Thymus (tissue), 11 donors: ENCODE results near the gene THY1. TPM values are rescaled to one million over a fixed set of nuclear protein-coding genes. Genes with fewer than 3 reads are reported as not detected.

Experiments
- DNase-seq, 9 donors: peaks; one replicate each; pipeline ENCODE4 v3.0.0-alpha.2; 2013; ENCODE audit warnings: low spot score in 9 of 9, low read depth in 6 of 9, missing footprints in 1 of 9
- H3K27ac ChIP-seq, 2 donors: one replicate each; pipeline ENCODE4 v1.5.1; 2013; ENCODE audit warnings: control low read depth in 1 of 2, low read depth in 1 of 2, low read length in 1 of 2, mild to moderate bottlenecking in 1 of 2, moderate library complexity in 1 of 2
- H3K27me3 ChIP-seq, 2 donors: one replicate each; pipeline ENCODE4 v1.5.1; 2013; ENCODE audit warnings: low read length in 1 of 2; ENCODE audit not compliant: control insufficient read depth in 2 of 2, insufficient read depth in 1 of 2
- H3K36me3 ChIP-seq, 2 donors: one replicate each; pipeline ENCODE4 v1.5.1; 2013; ENCODE audit warnings: low read length in 1 of 2, mild to moderate bottlenecking in 1 of 2, moderate library complexity in 1 of 2; ENCODE audit not compliant: control insufficient read depth in 2 of 2, insufficient read depth in 2 of 2
- H3K4me1 ChIP-seq, 2 donors: one replicate each; pipeline ENCODE4 v1.5.1; 2013; ENCODE audit warnings: low read length in 2 of 2; ENCODE audit not compliant: control insufficient read depth in 2 of 2, insufficient read depth in 2 of 2
- H3K4me3 ChIP-seq, 2 donors: one replicate each; pipeline ENCODE4 v1.5.1; 2013; ENCODE audit warnings: low read length in 2 of 2, control low read depth in 1 of 2, mild to moderate bottlenecking in 1 of 2
- H3K9me3 ChIP-seq, 2 donors: one replicate each; pipeline ENCODE4 v1.5.1; 2013; ENCODE audit warnings: low read length in 1 of 2, mild to moderate bottlenecking in 1 of 2; ENCODE audit not compliant: control insufficient read depth in 2 of 2, insufficient read depth in 1 of 2
- WGBS: extraction: QIAGEN DNeasy Blood & Tissue Kit; methylation state at CpG from one replicate; pipeline ENCODE4 v1.1.7; 2013; 5-methylcytosine and 5-hydroxymethylcytosine counted together
- polyA plus RNA-seq: library from polyadenylated mRNA; stranded (reverse); fragments of 200-250 nt; gene quantifications from one replicate; pipeline ENCODE4 v1.2.3, GENCODE V29; 2013
- total RNA-seq: library from RNA; stranded (reverse); fragments of 120-200 nt; gene quantifications from one replicate; pipeline ENCODE4 v1.2.4, GENCODE V29; 2013
- donor health status: healthy.

The THY1 gene
- total and polyA plus RNA-seq, 2 donors: 15.3 to 88.8 TPM

DNA sequence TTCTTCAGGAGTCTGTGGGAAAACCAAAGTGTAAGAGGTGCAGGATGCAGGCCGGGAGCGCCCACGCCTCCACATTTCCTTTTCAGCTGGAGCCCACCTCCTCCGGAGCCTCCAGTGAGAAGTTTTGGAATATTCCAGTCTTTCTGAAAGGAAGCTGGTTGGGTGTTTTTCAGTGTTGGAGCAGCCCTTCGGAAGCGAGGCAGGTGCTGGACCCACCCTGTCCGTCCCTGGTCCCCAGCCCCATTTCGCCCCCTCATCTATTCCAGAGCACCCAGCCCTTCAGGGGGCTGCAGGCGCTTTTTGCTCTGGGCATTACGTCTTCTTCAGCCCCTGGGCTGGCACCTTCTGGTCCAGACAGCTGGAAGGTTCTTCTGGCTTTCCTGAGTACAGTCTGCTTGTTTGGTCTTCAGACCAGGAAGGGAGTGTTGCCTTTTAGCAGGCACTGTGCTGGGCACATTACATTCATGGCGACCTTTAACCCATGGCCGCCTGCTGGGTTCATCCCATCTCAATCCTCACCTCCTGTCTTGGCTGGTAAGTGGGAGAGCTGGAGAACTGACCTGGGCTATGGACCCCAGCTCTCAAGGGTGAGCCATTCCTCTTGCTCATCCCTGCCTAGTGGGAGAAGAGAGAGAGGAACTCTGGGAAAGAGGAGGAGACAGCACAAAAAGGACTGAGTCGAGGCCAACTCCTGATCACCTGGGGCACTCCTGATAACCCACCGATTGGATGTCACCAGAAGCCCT, 710 bp upstream of the THY1 start:
- Histone ChIP-seq H3K27ac (no peak overlapping the region), H3K4me1 (no peaks in the 10 kb centered on the region), H3K4me3 (peak overlapping the region in 1 of 2 donors; percentile 40), H3K27me3 (peaks cover 34 to 63% of the 10 kb centered on the region in 2 donors), H3K36me3 (no peaks in the 10 kb centered on the region), H3K9me3 (peaks cover 0 to 2% of the 10 kb centered on the region in 2 donors)
- WGBS: 77% methylated on average over 14 of the region's 14 CpGs
- DNase-seq: no peak

DNA sequence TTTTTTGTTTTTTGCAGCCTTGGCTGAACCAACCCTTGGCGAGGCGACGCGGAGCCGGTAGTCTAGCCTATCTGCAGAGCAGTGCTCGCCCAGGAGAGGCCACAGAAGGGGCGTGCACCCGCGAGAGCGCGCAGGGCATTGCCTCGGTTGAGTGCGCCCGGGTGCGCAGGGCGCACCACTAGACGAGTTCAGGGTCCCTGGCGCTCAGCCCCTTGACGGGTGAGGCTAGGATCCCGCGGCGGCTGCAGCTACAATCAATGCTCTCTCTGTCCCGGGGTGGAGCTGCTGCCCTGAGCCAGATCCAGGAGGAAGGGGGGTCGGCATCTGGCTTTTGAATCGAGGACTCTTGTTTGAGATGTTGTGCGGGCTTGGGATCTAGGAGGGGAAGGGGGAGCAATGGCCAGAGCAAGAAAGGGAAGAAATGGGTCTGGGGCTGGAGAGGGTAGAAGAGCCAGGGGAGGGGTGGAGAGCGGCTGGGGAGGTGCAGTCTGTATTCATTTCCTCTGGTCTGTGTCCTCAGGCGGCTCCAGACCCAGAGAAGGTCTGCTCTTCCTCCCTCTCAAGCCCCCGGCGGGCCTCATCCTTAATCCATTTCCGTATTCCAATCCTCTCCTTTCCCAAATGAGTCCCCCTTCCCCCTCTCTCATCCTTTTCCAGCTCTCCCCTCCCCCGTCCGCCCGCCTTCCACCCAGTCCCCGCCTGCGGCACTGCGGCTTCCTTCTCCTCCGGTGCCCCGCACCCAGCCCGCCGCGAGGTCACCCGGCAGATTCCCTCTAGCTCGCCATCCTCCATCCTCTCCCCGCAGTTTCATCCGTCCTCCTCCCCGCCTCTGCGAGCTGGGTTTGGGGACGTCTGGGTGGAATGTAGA, 797 bp downstream of the THY1 start:
- no peak for DNase-seq
- no peaks in the 10 kb centered on the region for H3K4me1 ChIP-seq
- no peak overlapping the region for H3K27ac ChIP-seq
- 3% methylated on average over 49 of the region's 49 CpGs for WGBS
- H3K4me3 ChIP-seq: peak overlapping the region; percentile 26 to 40
- peaks cover 34 to 65% of the 10 kb centered on the region in 2 donors for H3K27me3 ChIP-seq
- H3K9me3 ChIP-seq: peaks cover 0 to 2% of the 10 kb centered on the region in 2 donors
- no peaks in the 10 kb centered on the region for H3K36me3 ChIP-seq

DNA sequence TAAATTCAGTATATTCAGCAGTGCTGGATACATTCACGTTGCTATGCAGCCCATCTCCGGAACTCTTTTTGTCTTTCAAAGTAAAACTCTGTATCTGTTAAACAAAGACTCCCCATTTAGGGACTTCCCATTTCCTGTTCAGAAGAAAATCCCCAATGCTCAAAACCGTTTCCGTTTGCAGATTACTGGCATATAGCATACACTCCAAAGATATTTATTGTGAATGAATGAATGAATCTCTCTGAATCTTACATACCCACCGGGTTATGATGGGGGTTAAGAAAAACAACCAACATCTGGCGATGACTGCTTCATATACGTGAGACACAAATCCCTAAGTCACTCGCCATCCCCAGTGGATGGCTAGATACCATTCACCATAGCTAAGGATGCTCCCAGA, 1.6 kb downstream of the THY1 start:
- H3K27ac ChIP-seq: no peak overlapping the region
- H3K36me3 ChIP-seq: no peaks in the 10 kb centered on the region
- peaks cover 0 to 2% of the 10 kb centered on the region in 2 donors for H3K9me3 ChIP-seq
- H3K4me3 ChIP-seq: peak overlapping the region in 1 of 2 donors; percentile 40
- H3K4me1 ChIP-seq: no peaks in the 10 kb centered on the region
- 80% methylated on average over 8 of the region's 8 CpGs for WGBS
- peaks cover 34 to 64% of the 10 kb centered on the region in 2 donors for H3K27me3 ChIP-seq
- DNase-seq: no peak

DNA sequence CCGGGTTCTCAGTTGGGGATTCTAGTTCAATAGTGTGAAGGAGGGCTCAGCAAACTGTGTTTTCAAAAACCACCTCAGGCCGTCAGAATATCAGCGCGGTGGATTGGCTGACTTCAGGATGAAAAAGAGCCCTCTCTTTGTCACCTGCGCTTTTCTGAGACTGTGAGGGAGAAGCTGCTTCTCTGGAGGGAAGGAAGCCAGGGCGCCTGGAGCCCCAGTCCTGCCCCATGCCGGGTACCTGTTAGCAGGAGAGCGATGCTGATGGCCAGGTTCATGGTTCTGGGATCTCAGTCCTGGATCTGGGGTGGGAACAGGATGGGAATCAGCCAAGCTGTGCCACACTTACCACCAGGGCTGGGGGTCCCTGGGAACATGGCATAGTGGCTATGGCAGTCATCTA, 2.3 kb downstream of the THY1 start:
- no peaks in the 10 kb centered on the region for H3K36me3 ChIP-seq
- H3K27me3 ChIP-seq: peaks cover 34 to 61% of the 10 kb centered on the region in 2 donors
- 94% methylated on average over 8 of the region's 8 CpGs for WGBS

DNA sequence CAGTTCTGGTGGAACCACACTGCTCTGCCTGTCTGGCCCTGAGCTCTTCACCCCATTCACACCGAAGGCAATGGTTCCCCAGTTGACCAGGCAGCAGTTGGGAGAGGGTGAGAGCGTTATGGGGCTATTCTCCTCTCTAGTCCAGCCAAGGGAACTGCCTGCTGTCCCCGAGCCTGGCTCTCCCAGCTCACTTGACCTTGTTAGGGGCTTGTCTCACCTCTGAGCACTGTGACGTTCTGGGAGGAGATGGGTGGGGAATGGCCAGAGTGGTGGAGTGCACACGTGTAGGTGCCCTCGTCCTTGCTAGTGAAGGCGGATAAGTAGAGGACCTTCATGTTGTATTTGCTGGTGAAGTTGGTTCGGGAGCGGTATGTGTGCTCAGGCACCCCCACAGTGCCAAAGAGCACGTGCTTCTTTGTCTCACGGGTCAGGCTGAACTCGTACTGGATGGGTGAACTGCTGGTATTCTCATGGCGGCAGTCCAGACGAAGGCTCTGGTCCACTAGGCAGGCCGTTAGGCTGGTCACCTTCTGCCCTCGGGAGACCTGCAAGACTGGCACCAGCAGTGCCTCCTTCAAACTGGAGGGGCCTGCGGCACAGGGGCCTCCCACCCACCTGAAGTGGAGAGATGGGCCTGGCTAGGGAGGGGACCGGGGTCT, 3.0 kb downstream of the THY1 start:
- Histone ChIP-seq H3K27me3 (peaks cover 34 to 58% of the 10 kb centered on the region in 2 donors), H3K4me1 (no peaks in the 10 kb centered on the region), H3K4me3 (no peak overlapping the region), H3K36me3 (no peaks in the 10 kb centered on the region), H3K27ac (no peak overlapping the region), H3K9me3 (peaks cover 0 to 2% of the 10 kb centered on the region in 2 donors)
- 95% methylated on average over 18 of the region's 18 CpGs for WGBS
- no peak for DNase-seq

More for the DNA sequence above, 2.3 kb downstream of the THY1 start:
- no peak overlapping the region for H3K27ac ChIP-seq
- no peak for DNase-seq
- no peak overlapping the region for H3K4me3 ChIP-seq
- H3K4me1 ChIP-seq: no peaks in the 10 kb centered on the region
- peaks cover 0 to 2% of the 10 kb centered on the region in 2 donors for H3K9me3 ChIP-seq

DNA sequence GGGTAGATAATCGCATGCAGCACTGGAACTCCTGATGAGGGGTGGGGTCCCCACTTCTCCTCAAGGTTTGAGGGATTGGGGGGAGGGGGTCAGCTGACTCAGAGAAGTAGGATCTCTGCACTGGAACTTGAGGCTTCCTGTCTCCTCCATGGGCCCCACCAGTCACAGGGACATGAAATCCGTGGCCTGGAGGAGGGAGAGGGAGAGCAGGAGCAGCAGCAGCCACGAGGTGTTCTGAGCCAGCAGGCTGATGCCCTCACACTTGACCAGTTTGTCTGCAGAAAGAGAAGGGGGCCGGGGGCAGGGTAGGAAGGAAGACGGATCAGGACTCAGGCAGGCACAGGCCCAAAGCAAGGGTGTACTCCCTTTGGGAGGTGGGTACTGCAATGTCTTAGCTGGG, 3.7 kb downstream of the THY1 start:
- DNase-seq: no peak
- H3K4me1 ChIP-seq: no peaks in the 10 kb centered on the region
- H3K27ac ChIP-seq: no peak overlapping the region
- H3K27me3 ChIP-seq: peaks cover 28 to 50% of the 10 kb centered on the region in 2 donors
- no peaks in the 10 kb centered on the region for H3K36me3 ChIP-seq
- 91% methylated on average over 5 of the region's 5 CpGs for WGBS
- H3K4me3 ChIP-seq: no peak overlapping the region
- H3K9me3 ChIP-seq: peaks cover 0 to 2% of the 10 kb centered on the region in 2 donors

DNA sequence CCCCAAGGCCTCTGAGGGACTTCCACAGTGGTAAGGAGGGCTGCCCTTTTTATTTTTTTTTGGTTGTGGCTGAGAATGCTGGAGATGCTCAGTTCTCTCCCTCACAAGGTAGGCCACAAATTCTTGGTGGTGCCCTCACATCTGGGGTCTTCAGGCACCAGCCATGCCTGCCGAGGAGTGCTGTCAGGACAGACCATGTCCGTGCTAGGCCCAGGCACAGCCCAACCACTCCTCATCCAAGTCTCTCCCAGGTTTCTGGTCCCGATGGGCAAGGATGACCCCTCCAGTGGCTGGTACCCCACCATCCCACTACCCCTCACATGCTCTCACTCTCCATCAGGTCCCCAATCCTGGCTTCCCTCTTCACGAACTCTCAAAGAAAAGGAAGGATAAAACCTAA, 4.2 kb downstream of the THY1 start:
- no peaks in the 10 kb centered on the region for H3K4me1 ChIP-seq
- no peaks in the 10 kb centered on the region for H3K36me3 ChIP-seq
- H3K4me3 ChIP-seq: no peak overlapping the region
- WGBS: 96% methylated on average over 4 of the region's 4 CpGs
- no peak overlapping the region for H3K27ac ChIP-seq
- peaks cover 25 to 45% of the 10 kb centered on the region in 2 donors for H3K27me3 ChIP-seq
- peaks cover 0 to 2% of the 10 kb centered on the region in 2 donors for H3K9me3 ChIP-seq
- DNase-seq: no peak

DNA sequence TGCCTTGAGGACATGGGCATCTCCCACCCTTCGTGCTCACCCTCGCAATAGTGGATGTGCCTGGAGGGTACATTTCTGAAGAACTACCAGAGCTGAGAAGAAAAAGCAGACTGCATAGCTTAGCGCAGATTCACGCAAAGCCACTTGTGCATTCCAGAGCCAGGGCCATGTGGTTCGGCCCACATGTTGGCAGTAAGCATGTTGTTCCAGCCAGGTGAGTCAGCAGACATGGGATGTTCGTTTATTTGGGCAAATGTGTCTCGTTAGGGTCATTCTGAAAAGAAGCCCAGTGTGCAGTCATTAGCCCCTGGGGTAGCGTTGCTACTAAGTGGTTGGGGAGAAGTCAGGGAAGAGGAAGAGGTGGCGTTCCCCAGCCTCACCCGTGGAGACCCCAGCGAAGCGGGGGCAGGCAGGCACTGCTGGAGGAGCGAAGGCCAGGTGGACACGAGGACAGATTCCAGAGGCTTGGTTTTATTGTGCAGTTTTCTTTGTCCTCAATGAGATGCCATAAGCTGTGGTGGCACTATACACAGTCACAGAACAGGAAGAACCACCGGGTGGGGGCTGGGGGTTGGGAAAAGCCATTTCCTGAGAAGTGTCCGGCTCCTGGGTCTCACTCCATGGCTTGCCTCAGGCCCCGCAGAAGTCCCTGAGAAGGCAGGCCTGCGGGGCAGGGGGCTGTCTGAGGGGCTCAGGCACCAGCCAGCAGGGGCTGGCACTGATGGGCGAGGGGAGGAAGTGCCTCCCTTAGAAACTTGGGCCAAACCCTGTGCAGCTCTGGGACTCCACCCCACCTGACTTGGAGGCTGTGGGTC, 5.0 kb downstream of the THY1 start:
- 86% methylated on average over 19 of the region's 19 CpGs for WGBS
- H3K27ac ChIP-seq: no peak overlapping the region
- no peak for DNase-seq

More for the DNA sequence above, 5.0 kb downstream of the THY1 start:
- H3K27me3 ChIP-seq: peaks cover 17 to 37% of the 10 kb centered on the region in 2 donors
- no peak overlapping the region for H3K4me3 ChIP-seq
- H3K36me3 ChIP-seq: no peaks in the 10 kb centered on the region
- no peaks in the 10 kb centered on the region for H3K9me3 ChIP-seq
- no peaks in the 10 kb centered on the region for H3K4me1 ChIP-seq
